Subcutaneous abdominal adipose tissue (tissue), 5 donors: ENCODE measurements around the gene AFAP1.

Experiments
- H3K27ac ChIP-seq: one replicate; pipeline ENCODE4 v1.7.0; 2013; ENCODE audit warnings: low read depth, mild to moderate bottlenecking, inconsistent platforms, low read length, moderate library complexity
- H3K27me3 ChIP-seq, 5 donors: one replicate each; pipeline ENCODE4 v1.7.0; 2013; ENCODE audit warnings: low read length in 5 of 5, inconsistent platforms in 1 of 5; ENCODE audit not compliant: control insufficient read depth in 5 of 5, insufficient read depth in 4 of 5
- H3K36me3 ChIP-seq, 5 donors: one replicate each; pipeline ENCODE4 v1.7.0; 2013; ENCODE audit warnings: low read length in 5 of 5; ENCODE audit not compliant: control insufficient read depth in 5 of 5, insufficient read depth in 5 of 5
- H3K4me1 ChIP-seq, 5 donors: one replicate each; pipeline ENCODE4 v1.7.0; 2013; ENCODE audit warnings: low read length in 5 of 5, mild to moderate bottlenecking in 3 of 5, moderate library complexity in 1 of 5; ENCODE audit not compliant: control insufficient read depth in 5 of 5, insufficient read depth in 5 of 5
- H3K4me3 ChIP-seq, 5 donors: one replicate each; pipeline ENCODE4 v1.7.0; 2013; ENCODE audit warnings: low read length in 5 of 5, low read depth in 1 of 5
- H3K9ac ChIP-seq, 5 donors: one replicate each; pipeline ENCODE4 v1.7.0; 2013; ENCODE audit warnings: low read length in 5 of 5, mild to moderate bottlenecking in 4 of 5, moderate library complexity in 3 of 5
- H3K9me3 ChIP-seq, 5 donors: one replicate each; pipeline ENCODE4 v1.7.0; 2013; ENCODE audit warnings: low read length in 5 of 5; ENCODE audit not compliant: control insufficient read depth in 5 of 5
- donor health status: healthy.
- donor health status: healthy.
- donor health status: healthy.
- donor health status: healthy.
- donor health status: healthy.

Gene AFAP1

DNA sequence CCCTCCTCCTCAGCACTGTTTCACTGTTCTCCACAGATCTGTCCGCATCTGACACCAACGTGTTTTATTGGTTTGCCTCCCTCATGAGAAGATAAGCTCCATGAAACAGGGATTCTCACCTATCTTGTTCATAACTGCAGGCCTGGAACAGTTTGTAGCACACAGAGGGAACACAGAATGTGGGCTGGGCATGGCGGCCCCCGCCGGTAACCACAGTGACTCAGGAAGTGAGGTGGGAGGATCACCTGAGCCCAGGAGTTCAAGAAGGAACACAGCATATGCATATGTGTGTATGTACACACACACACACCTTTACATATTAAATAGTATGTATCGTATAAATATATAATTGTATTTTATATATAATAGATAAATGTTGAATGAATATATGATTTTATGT lies 168.6 kb downstream of the AFAP1 start:
- H3K9ac ChIP-seq, result no peak overlapping the region
- H3K4me1 ChIP-seq, result peaks cover 0 to 15% (median 9%) of the 10 kb centered on the region in 5 donors
- peaks cover 3 to 79% (median 72%) of the 10 kb centered on the region in 5 donors for H3K36me3 ChIP-seq
- no peak overlapping the region for H3K4me3 ChIP-seq
- no peak overlapping the region for H3K27ac ChIP-seq
- no peaks in the 10 kb centered on the region for H3K9me3 ChIP-seq
- no peaks in the 10 kb centered on the region for H3K27me3 ChIP-seq

DNA sequence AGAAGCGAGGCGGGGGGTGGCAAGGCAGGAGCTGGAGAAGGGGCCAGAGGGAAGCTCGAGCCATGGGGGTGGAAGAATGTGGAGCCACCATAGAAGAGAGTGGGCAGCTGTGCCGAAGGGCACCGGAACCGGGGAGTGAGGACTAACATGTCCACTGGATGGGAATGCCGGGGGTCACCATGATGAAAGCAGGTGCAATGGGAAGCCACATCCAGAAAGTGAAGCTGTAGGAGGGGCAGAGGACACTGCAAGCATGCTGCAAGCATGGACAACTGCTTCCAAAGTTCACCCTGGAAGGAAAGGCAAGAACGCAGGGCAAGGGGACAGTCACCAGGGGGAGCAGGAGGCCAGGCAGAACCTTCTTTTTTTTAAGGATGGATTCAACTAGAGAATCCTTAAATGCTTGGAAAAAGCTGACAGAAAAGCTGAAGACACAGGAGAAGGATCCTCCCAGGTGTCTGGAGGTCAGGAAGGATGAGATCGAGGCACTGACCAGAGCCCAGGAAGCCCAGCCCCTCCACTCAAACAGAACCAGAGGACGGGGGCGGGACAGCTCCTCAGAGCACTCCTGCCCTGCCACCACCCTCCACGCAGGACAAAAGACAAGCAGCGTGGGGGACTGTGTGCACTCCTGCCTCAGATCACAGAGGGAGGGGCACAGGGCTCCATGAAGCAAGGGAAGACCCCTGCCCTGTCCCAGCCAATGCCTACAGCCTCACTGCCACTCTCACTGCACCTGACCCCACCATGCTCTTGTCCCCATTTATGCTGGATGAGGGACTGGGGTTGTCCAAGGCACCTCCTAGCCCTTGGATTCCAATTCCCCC lies 169.2 kb downstream of the AFAP1 start:
- H3K36me3 ChIP-seq, result peaks cover 3 to 84% (median 75%) of the 10 kb centered on the region in 5 donors
- H3K9me3 ChIP-seq, result no peaks in the 10 kb centered on the region
- no peak overlapping the region for H3K4me3 ChIP-seq
- no peak overlapping the region for H3K9ac ChIP-seq
- no peak overlapping the region for H3K27ac ChIP-seq
- H3K27me3 ChIP-seq, result no peaks in the 10 kb centered on the region
- H3K4me1 ChIP-seq, result peaks cover 0 to 15% (median 9%) of the 10 kb centered on the region in 5 donors

DNA sequence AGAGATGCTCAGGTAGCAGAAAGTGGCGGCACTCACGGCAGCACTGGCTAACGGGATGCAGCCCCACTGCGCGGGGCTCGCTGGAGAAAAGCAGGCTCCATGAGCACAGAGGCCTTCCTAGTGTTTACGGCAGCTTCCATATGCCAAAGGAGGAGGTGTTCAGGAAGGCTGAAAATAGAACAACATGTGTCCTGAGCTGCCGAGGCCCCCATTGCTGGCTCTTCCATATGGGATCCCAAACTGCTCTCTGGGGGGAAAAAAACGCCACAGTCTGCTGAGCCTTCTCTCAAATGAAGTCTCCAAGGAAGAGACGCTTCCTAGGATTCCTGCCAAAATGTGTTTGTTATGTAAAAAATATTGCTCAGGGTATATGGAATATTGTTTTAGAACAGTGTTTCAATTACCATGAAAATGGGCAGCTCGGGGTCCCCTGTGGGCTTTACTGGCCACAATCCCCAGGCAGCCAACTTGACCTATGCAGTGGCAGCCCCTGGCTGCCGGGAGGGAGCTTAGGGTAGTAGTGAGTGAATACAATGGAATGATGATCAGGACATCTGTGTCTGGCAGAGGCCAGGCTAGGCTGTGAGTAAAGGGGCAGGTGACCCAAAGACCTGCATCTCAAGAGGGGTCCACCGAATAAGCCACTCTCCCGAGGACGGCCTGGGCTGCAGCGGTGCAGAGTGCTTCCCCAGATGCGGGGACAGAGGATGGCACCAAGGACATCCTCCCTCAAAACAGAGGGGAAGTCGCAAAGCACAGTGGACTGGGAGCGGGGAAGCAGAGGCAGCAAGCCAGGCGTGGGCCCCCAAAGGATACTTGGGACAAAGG lies 170.1 kb downstream of the AFAP1 start:
- Histone ChIP-seq H3K9me3 (no peaks in the 10 kb centered on the region), H3K4me3 (no peak overlapping the region), H3K9ac (no peak overlapping the region), H3K27me3 (no peaks in the 10 kb centered on the region), H3K4me1 (peaks cover 0 to 15% (median 9%) of the 10 kb centered on the region in 5 donors), H3K27ac (no peak overlapping the region), H3K36me3 (peaks cover 3 to 89% (median 78%) of the 10 kb centered on the region in 5 donors)

DNA sequence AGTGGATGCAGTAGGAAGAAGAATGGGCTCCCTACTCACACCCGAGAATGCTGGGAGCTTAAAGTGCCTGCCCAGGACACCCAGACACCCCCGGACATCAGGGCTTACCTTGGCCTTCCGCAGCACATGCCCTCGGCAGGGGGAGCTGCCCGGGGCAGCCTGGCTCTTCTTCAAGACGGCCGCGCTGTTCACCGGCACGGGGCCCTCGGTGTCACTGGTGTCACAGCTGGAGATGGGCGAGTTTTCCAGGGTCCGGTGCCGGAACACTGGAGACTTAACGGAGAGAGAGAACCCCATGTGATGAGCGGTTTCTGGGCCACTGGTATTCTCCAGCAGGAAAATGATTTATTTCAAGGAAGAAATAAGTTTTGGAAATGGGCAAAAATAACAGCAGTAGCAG lies 170.9 kb downstream of the AFAP1 start:
- H3K9me3 ChIP-seq, result no peaks in the 10 kb centered on the region
- H3K9ac ChIP-seq, result no peak overlapping the region
- peaks cover 0 to 15% (median 9%) of the 10 kb centered on the region in 5 donors for H3K4me1 ChIP-seq
- no peaks in the 10 kb centered on the region for H3K27me3 ChIP-seq
- peaks cover 3 to 86% (median 74%) of the 10 kb centered on the region in 5 donors for H3K36me3 ChIP-seq
- no peak overlapping the region for H3K27ac ChIP-seq
- no peak overlapping the region for H3K4me3 ChIP-seq

DNA sequence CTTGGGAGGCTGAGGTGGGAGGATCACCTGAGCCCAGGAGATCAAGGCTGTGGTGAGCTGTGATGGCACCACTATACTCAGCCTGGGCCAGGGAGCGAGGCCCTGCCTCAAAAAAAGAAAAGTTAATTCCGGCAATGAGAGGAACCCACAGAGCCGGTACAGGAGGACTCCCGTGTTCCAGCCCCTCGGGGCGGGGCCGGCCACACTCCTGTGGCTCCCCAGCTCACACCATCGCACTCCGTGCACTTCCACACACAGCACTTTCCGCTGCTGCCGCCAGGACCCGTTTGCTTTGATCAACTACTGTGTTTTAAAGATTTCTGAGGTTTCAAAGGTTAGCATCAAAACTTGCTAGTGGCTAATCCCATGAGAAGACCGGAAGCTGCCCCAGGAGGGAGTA lies 171.7 kb downstream of the AFAP1 start:
- H3K9ac ChIP-seq, result no peak overlapping the region
- H3K36me3 ChIP-seq, result peaks cover 3 to 86% (median 74%) of the 10 kb centered on the region in 5 donors
- H3K27me3 ChIP-seq, result no peaks in the 10 kb centered on the region
- H3K9me3 ChIP-seq, result no peaks in the 10 kb centered on the region
- peaks cover 0 to 15% (median 9%) of the 10 kb centered on the region in 5 donors for H3K4me1 ChIP-seq
- H3K4me3 ChIP-seq, result no peak overlapping the region
- H3K27ac ChIP-seq, result no peak overlapping the region

DNA sequence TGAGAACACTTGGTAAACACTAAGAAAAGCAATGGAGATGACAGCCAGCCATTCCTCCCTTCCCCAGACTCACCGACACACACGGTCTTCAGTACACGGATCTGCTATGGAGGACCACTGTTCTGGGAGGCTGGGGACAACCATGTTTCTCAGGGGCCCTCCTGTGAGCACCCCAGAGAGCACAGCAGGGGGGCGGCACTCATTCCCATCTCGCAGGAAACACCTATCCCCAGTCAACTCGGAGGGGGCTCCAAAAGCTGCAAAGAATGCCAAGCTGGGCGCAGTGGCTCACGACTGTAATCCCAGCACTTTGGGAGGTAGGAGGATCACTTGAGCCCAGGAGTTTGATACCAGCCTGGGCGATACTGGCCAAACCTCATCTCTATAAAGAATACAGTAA lies 172.1 kb downstream of the AFAP1 start:
- Histone ChIP-seq H3K27ac (no peak overlapping the region), H3K4me3 (no peak overlapping the region), H3K36me3 (peaks cover 3 to 86% (median 74%) of the 10 kb centered on the region in 5 donors)

DNA sequence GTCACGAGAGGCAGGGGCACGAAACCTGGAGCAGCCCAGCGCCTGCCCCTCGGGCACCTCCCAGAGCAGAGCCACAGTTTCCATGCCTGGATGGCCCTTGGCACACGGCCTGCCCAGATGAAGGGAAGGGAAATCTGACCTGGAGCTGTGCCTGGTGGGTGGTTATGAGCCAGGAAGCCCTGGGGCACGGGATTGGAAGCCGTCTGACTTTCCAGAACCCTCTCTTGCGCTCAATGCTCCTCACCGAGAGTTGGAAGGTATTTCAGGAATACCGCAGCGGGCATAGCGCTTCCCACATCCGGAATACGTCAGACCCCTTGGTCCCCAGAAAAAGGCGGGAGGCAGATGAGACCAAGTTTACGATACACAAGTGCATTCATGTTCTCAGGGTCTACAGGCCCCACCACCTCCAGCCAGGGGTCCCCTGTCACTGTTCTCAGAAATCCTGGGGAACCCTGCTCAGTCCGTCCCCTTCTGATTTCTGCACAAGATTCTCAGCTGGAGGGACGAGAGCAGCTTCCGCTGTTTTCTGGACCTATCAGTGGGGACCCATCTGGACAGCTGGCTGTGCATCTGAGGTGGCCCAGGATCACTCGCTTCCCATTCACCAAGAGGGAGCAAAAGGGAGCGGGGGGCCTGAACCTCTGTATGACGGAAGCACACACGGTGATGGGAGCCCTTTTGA lies 172.9 kb downstream of the AFAP1 start:
- H3K36me3 ChIP-seq, result peaks cover 0 to 83% (median 69%) of the 10 kb centered on the region in 5 donors
- no peaks in the 10 kb centered on the region for H3K27me3 ChIP-seq
- no peak overlapping the region for H3K9ac ChIP-seq
- H3K4me3 ChIP-seq, result no peak overlapping the region
- H3K9me3 ChIP-seq, result no peaks in the 10 kb centered on the region
- H3K27ac ChIP-seq, result no peak overlapping the region
- peaks cover 0 to 12% (median 8%) of the 10 kb centered on the region in 5 donors for H3K4me1 ChIP-seq

More for the DNA sequence above, 172.1 kb downstream of the AFAP1 start:
- Histone ChIP-seq H3K4me1 (peaks cover 0 to 14% (median 9%) of the 10 kb centered on the region in 5 donors), H3K9me3 (no peaks in the 10 kb centered on the region), H3K27me3 (no peaks in the 10 kb centered on the region), H3K9ac (no peak overlapping the region)

DNA sequence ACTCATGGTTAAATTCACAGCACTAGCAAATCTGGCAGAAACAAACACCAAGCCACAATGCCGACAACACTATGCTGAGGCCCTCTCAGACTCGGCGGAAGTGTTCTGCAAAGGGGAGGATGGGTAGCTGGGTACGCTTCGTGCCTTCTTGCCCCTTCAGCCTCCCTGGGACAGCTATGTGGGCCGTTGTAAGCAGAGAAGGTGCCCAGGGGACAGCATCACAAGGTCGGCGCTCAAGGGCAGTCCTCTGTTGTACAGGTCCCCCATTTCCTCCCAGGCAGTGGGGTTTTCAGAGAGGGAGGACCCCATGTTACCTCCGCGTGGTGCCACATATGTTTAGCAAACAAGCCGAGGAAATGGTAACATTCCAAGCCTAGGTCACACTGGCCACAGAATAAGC lies 173.6 kb downstream of the AFAP1 start:
- no peaks in the 10 kb centered on the region for H3K9me3 ChIP-seq
- H3K27me3 ChIP-seq, result no peaks in the 10 kb centered on the region
- H3K4me3 ChIP-seq, result no peak overlapping the region
- H3K36me3 ChIP-seq, result peaks cover 0 to 79% (median 66%) of the 10 kb centered on the region in 5 donors
- H3K27ac ChIP-seq, result no peak overlapping the region
- peaks cover 0 to 12% (median 8%) of the 10 kb centered on the region in 5 donors for H3K4me1 ChIP-seq
- H3K9ac ChIP-seq, result no peak overlapping the region

DNA sequence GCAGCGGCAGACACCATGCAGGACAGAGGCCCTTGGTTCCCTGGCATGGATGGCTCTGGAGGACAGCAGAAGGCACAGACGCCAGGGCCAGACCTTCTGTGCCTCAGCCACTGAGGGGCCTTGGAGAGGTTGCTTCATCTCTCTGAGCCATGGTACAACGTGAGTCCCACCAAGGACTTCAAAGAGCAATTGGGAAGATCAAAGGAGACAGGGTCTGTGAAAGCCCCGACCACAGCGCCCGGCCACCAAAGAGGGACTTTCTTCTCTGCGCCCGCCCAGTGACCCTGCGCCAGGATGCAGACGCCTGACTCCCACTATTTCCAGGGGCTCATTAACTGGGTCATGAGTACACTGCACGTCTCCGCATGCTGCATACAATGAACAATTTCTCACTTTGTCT lies 174.0 kb downstream of the AFAP1 start:
- Histone ChIP-seq H3K9me3 (no peaks in the 10 kb centered on the region), H3K36me3 (peaks cover 0 to 74% (median 64%) of the 10 kb centered on the region in 5 donors), H3K4me1 (peaks cover 0 to 12% (median 8%) of the 10 kb centered on the region in 5 donors), H3K9ac (no peak overlapping the region), H3K27ac (no peak overlapping the region), H3K4me3 (no peak overlapping the region), H3K27me3 (no peaks in the 10 kb centered on the region)
